SW480 (cell line): ENCODE measurements around the gene SI.
"Not testable (repeated sequence)": the region's sequence is repeated elsewhere in the genome, so short reads cannot be mapped to it uniquely, and the experiment has no call there.

Experiments
- DNase-seq: peaks from one replicate; pipeline ENCODE4 v3.0.0-alpha.2; 2016; ENCODE audit warnings: low spot score

SI gene

GRCh38 chr3:165078293-165078692 lies at the start of gene SI:
TSS of gene SI (minus strand) at chr3:165078496. CDS start at chr3:165076012, 2,484 bp downstream.
- no peak for DNase-seq

DNA sequence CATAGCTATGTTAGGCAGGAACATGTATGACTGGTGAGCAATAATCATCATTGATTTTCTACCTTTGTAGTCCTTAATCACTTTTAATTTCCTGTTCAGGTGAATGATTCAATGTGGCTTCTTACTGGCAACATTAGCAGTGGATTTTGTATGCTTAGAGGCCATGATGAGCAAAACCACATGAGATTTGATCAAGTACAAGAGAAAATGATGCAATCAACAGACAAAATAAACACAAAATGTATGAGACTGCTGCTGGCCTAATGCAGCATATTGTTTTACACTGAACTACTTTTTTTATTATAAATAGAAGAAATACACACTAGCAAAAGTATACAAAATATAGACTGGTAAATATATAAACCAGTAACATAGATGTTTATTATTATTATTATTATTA lies 47.5 kb upstream of the SI start:
- DNase-seq: no peak

GRCh38 chr3:165111401-165111800 lies 33.1 kb upstream of the SI start:
- DNase-seq: no peak

- DNase-seq: no peak
Observed at GRCh38 chr3:165103616-165104015, 25.3 kb upstream of the SI start.

DNA sequence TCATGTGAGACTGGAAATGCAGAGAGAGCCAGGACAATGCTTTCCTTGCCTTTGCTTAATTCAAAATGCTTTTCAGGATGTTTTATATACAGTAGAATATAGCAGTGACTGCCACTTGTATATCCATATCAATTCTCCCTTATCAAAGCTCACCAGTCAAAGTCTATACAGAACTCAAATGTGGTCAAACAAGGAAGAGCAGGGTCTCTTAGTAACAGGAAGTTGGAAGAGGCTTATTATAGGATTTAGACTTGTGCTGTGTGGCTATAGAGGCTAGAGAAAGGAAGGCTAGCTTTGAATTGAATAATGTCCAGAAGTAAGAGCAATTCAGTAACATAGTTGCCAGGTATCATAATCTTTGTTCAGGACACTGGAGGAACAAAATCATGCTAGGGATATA lies 4.4 kb upstream of the SI start:
- DNase-seq: no peak

DNA sequence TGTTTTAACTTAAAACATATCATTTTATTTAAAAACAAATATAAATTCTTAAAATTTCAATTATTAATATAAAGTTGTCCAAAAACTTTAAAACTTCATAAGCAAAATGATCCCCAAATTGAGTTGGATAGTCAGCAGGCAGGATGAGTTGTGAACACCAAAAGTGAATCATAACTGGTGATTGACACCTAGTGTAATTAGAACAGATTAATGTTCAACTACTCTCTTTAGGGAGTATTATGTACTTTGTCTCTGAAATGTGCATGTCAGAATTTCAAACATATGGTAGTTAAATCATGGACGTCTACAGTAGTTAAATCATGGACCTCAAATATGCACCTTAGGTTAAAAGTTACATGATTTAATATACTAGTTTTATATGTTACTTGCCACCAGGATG lies 2.9 kb upstream of the SI start:
- DNase-seq: no peak

GRCh38 chr3:165075695-165076094 lies 2.6 kb downstream of the SI start:
- DNase-seq: no peak

GRCh38 chr3:165070682-165071081 lies 7.6 kb downstream of the SI start:
- no peak for DNase-seq

GRCh38 chr3:165056510-165056909 lies 21.8 kb downstream of the SI start:
- DNase-seq: no peak

GRCh38 chr3:165040186-165040585 lies 38.1 kb downstream of the SI start:
- DNase-seq: no peak

DNA sequence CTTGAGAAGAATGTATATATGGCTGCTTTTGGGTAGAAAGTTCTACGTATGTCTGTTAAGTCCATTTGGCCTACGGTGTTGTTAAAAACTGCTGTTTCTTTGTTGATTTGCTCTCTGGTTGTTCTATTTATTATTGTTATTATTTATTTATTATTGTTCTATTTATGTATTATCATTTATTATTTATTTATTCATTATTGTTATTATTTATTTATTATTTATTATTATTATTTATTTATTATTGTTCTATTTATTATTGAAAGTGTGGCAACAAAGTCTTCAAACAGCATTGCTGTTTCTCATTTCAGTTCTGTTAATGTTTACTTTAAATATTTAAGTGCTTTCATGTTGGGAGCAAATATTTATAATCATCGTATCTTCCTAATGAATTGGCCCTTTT lies 66.7 kb downstream of the SI start:
- DNase-seq: no peak

DNA sequence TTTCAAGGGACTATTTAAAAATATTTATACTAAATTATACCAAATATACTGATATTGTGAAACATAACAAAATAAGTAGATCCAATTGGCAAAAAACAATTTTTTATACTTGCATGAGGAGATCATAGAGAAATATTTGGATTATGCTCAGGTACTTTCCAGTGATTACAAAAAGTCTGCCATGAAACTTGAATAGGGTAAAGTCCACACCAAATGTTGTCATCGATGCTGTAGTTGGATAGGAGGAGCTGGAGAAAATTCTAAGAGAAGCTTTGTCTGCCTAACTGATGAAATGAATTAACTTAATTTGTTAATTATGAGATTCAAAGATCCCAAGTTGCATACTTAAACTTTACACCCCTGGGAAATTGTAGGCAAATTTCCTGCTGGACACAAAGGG lies 93.3 kb downstream of the SI start:
- no peak for DNase-seq

GRCh38 chr3:164962610-164963009 lies 115.7 kb downstream of the SI start:
- DNase-seq: no peak

DNA sequence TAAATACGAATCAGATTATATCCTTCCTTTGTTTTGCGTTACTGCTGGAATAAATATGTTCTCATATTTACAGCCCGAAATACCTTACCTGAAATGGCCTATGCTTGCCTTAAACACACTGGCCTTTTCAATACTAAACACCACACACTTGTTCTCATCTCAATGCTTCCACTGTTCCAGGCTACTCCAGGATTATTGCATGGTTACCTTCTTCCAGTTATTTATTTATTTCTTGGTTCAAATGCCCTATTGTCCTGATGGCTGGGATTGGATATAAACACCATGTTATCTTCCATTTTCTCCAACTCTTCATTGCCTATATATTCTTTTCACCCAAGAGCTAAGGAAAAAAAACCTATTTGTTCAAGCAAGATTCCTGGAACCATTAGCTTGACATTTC lies 125.3 kb downstream of the SI start:
- DNase-seq: no peak

- not testable (repeated sequence) for DNase-seq
Observed at GRCh38 chr3:164951403-164951802, 126.9 kb downstream of the SI start.

GRCh38 chr3:164940745-164941144 lies 137.6 kb downstream of the SI start:
- DNase-seq: no peak

- no peak for DNase-seq
Observed at GRCh38 chr3:164929642-164930041, 148.7 kb downstream of the SI start.
